GM10248 (cell line): ENCODE measurements around the gene ACYP2.

Experiments used
- CTCF ChIA-PET: fragments of 300-600 bp; sonication (Branson Sonifier 250); formaldehyde crosslinking; extraction: SDS; loops from one replicate; lab custom pipeline; 2021; ENCODE audit warnings: antibody characterized with exemption; lab: Yijun Ruan, JAX
- POLR2A ChIA-PET: fragments of 350-650 bp; sonication (Branson Sonifier 250); formaldehyde crosslinking; extraction: SDS; loops from one replicate; lab custom pipeline; 2020; ENCODE audit warnings: antibody characterized with exemption; lab: Yijun Ruan, JAX
- DNase-seq: peaks from one replicate; pipeline ENCODE4 v3.0.0; 2012; ENCODE audit errors: extremely low spot score
- CTCF ChIP-seq: IDR thresholded peaks from 2 replicates; pipeline ENCODE4 v1.5.1; 2012; ENCODE audit warnings: mild to moderate bottlenecking, low read depth; ENCODE audit errors: extremely low read depth, missing control alignments, control extremely low read depth

Gene ACYP2

GRCh38 chr2:54183281-54183680 is 67.9 kb downstream of the ACYP2 start:
- CTCF ChIA-PET, result interaction anchor here (2.0 kb wide), 1 partner anchor 12 kb away, joined by 6 read pairs; no protein-coding TSS in a partner anchor
- DNase-seq, result no peak
- no peak for TF ChIP-seq CTCF
- POLR2A ChIA-PET, result no interaction called here

GRCh38 chr2:54183972-54184371 is 68.6 kb downstream of the ACYP2 start:
- TF ChIP-seq CTCF, result no peak
- CTCF ChIA-PET, result interaction anchor here (2.0 kb wide), 1 partner anchor 13 kb away, joined by 6 read pairs; no protein-coding TSS in a partner anchor
- DNase-seq, result no peak
- POLR2A ChIA-PET, result no interaction called here

- TF ChIP-seq CTCF, result no peak
- DNase-seq, result no peak
- POLR2A ChIA-PET, result no interaction called here
- CTCF ChIA-PET, result interaction anchor here (1.3 to 1.4 kb wide), 3 partner anchors 9 to 54 kb away, joined by 3 to 4 read pairs (median 3); no protein-coding TSS in a partner anchor
Measured at GRCh38 chr2:54185105-54185504, 69.7 kb downstream of the ACYP2 start.

GRCh38 chr2:54187331-54187730 is 71.9 kb downstream of the ACYP2 start:
- TF ChIP-seq CTCF, result no peak
- DNase-seq, result no peak
- CTCF ChIA-PET, result interaction anchor here (0.8 kb wide), 1 partner anchor 19 kb away, joined by 3 read pairs; no protein-coding TSS in a partner anchor
- POLR2A ChIA-PET, result no interaction called here

- CTCF ChIA-PET, result no interaction called here
- POLR2A ChIA-PET, result no interaction called here
- TF ChIP-seq CTCF, result no peak
- DNase-seq, result no peak
Measured at GRCh38 chr2:54189539-54189938, 74.1 kb downstream of the ACYP2 start.

- no peak for TF ChIP-seq CTCF
- CTCF ChIA-PET, result no interaction called here
- POLR2A ChIA-PET, result no interaction called here
- no peak for DNase-seq
Measured at GRCh38 chr2:54191361-54192135, 76.1 kb downstream of the ACYP2 start.
